ENCODE measurements around the gene SMURF2.
A peak's percentile ranks its signal among the peaks of the same experiment; 100 is the strongest.

The SMURF2 gene

DNA sequence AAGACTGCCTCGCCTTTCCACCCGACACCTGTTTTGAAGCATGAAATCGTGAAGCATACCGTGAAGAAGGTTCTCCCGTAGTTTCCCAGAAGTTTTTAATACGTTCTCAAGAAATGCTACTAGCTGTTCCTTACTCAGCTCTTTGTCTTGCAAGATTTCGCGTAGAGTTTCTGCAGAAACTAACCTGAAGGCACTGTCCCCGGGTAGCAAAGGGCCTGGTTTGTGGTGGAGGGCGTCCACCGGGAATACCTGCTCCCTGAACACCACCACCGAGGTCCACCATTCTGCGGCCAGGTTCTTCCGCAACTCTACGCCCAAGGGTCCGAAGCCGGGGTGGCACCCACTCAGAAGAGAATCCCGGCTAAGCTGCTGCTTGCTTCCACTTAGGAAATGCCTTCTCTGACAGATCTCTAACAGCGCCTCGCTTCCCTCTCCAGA is 165.7 kb downstream of the SMURF2 start:
- H3K27ac ChIP-seq: peak overlapping the region; percentile 79 to 80
- H3K9me3 ChIP-seq: no peaks in the 10 kb centered on the region
- TF ChIP-seq, protein P1, sequence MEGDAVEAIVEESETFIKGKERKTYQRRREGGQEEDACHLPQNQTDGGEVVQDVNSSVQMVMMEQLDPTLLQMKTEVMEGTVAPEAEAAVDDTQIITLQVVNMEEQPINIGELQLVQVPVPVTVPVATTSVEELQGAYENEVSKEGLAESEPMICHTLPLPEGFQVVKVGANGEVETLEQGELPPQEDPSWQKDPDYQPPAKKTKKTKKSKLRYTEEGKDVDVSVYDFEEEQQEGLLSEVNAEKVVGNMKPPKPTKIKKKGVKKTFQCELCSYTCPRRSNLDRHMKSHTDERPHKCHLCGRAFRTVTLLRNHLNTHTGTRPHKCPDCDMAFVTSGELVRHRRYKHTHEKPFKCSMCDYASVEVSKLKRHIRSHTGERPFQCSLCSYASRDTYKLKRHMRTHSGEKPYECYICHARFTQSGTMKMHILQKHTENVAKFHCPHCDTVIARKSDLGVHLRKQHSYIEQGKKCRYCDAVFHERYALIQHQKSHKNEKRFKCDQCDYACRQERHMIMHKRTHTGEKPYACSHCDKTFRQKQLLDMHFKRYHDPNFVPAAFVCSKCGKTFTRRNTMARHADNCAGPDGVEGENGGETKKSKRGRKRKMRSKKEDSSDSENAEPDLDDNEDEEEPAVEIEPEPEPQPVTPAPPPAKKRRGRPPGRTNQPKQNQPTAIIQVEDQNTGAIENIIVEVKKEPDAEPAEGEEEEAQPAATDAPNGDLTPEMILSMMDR (IDR thresholded peaks at IDR 0.05): no peak
- intact Hi-C loops (cut with DNase I; ENCODE audit: low total_unique reads): loop anchor here (5.0 kb wide), 1 partner anchor 74 kb away; no protein-coding TSS in a partner anchor
- peaks cover 7 to 64% (median 36%) of the 10 kb centered on the region in 4 donors for H3K4me1 ChIP-seq
- no peaks in the 10 kb centered on the region for H3K27me3 ChIP-seq
- peaks cover 33 to 59% (median 33%) of the 10 kb centered on the region in 3 donors for H3K36me3 ChIP-seq
- H3K4me3 ChIP-seq: peak overlapping the region; percentile 74 to 75
- peak in 1 of 2 donors; percentile 65 for DNase-seq

All from tibial artery (tissue), 4 donors.